ENCODE data around the gene EXTL1.

Gene EXTL1

GRCh38 chr1:26031611-26032220 is 10.1 kb downstream of the EXTL1 start:
- no peak for TF ChIP-seq CTCF (IDR thresholded peaks at IDR 0.05; ENCODE audit: extremely low read depth, missing control alignments)

GRCh38 chr1:26032656-26033357 is 11.2 kb downstream of the EXTL1 start:
- no peak for DNase-seq (ENCODE audit: low spot score)
- TF ChIP-seq CTCF (IDR thresholded peaks at IDR 0.05; ENCODE audit: extremely low read depth, missing control alignments) = no peak

More at GRCh38 chr1:26031611-26032220, 10.1 kb downstream of the EXTL1 start:
- no peak for DNase-seq (ENCODE audit: low spot score)

GRCh38 chr1:26034504-26035202 is 13.1 kb downstream of the EXTL1 start:
- no peak for DNase-seq (ENCODE audit: low spot score)
- no peak for TF ChIP-seq CTCF (IDR thresholded peaks at IDR 0.05; ENCODE audit: extremely low read depth, missing control alignments)

- TF ChIP-seq CTCF (IDR thresholded peaks at IDR 0.05; ENCODE audit: extremely low read depth, missing control alignments) = no peak
- DNase-seq (ENCODE audit: low spot score) = peak; percentile 97
Observed at GRCh38 chr1:26035203-26035958, 13.8 kb downstream of the EXTL1 start.

GRCh38 chr1:26035959-26036755 is 14.6 kb downstream of the EXTL1 start:
- DNase-seq (ENCODE audit: low spot score) = peak; percentile 91
- peak; percentile 99 for TF ChIP-seq CTCF (IDR thresholded peaks at IDR 0.05; ENCODE audit: extremely low read depth, missing control alignments)

- no peak for DNase-seq (ENCODE audit: low spot score)
- no peak for TF ChIP-seq CTCF (IDR thresholded peaks at IDR 0.05; ENCODE audit: extremely low read depth, missing control alignments)
Observed at GRCh38 chr1:26036756-26037281, 15.2 kb downstream of the EXTL1 start.
